Measurements from ENCODE around the gene TMBIM1. TPM values are rescaled to one million over a fixed set of nuclear protein-coding genes. Genes with fewer than 3 reads are reported as not detected.
A peak's percentile ranks its signal among the peaks of the same experiment; 100 is the strongest.

The TMBIM1 gene
- total RNA-seq, 3 donors from 2014 or later = 168 to 330 (median 170) TPM

GRCh38 chr2:218290316-218291261 lies 1.7 kb downstream of the TMBIM1 start:
- TF ChIP-seq CTCF (IDR thresholded peaks at IDR 0.05) (no peak), POLR2A (IDR thresholded peaks at IDR 0.05) (no peak), POLR2AphosphoS5 (IDR thresholded peaks at IDR 0.05) (no peak)
- peak overlapping the region; percentile 72 to 94 (median 82) for H3K4me3 ChIP-seq
- no peaks in the 10 kb centered on the region for H3K36me3 ChIP-seq
- intact Hi-C loops (cut with DNase I; ENCODE audit: low total_unique reads) = no loop called here
- H3K27ac ChIP-seq = peak overlapping the region; percentile 97 to 99
- DNase-seq (ENCODE audit: low spot score in 2 of 2) = no peak
- peaks cover 9 to 38% of the 10 kb centered on the region in 2 donors for H3K4me1 ChIP-seq
- no peaks in the 10 kb centered on the region for H3K9me3 ChIP-seq
- no peaks in the 10 kb centered on the region for H3K27me3 ChIP-seq

GRCh38 chr2:218289639-218290315 lies 2.5 kb downstream of the TMBIM1 start:
- no peak for DNase-seq (ENCODE audit: low spot score in 2 of 2)
- no peaks in the 10 kb centered on the region for H3K9me3 ChIP-seq
- H3K4me1 ChIP-seq = peaks cover 14 to 40% of the 10 kb centered on the region in 2 donors
- no peaks in the 10 kb centered on the region for H3K27me3 ChIP-seq
- H3K4me3 ChIP-seq = peak overlapping the region; percentile 72 to 94 (median 82)
- TF ChIP-seq CTCF (IDR thresholded peaks at IDR 0.05) = no peak
- TF ChIP-seq POLR2A (IDR thresholded peaks at IDR 0.05) = no peak
- TF ChIP-seq POLR2AphosphoS5 (IDR thresholded peaks at IDR 0.05) = peak in 1 of 3 donors; percentile 29
- intact Hi-C loops (cut with DNase I; ENCODE audit: low total_unique reads) = no loop called here
- H3K36me3 ChIP-seq = no peaks in the 10 kb centered on the region
- H3K27ac ChIP-seq = peak overlapping the region; percentile 97 to 99

GRCh38 chr2:218286570-218287459 lies 5.5 kb downstream of the TMBIM1 start:
- DNase-seq (ENCODE audit: low spot score in 2 of 2) = peak; percentile 77 to 83
- TF ChIP-seq CTCF (IDR thresholded peaks at IDR 0.05) = no peak
- TF ChIP-seq POLR2AphosphoS5 (IDR thresholded peaks at IDR 0.05) = peak; percentile 35 to 72 (median 48)
- TF ChIP-seq POLR2A (IDR thresholded peaks at IDR 0.05) = no peak
- H3K27me3 ChIP-seq = no peaks in the 10 kb centered on the region
- no peaks in the 10 kb centered on the region for H3K36me3 ChIP-seq
- H3K4me1 ChIP-seq = peaks cover 15 to 64% of the 10 kb centered on the region in 2 donors
- H3K4me3 ChIP-seq = peak overlapping the region; percentile 36 to 63 (median 39)
- H3K9me3 ChIP-seq = no peaks in the 10 kb centered on the region
- intact Hi-C loops (cut with DNase I; ENCODE audit: low total_unique reads) = no loop called here
- peak overlapping the region; percentile 97 to 99 for H3K27ac ChIP-seq

GRCh38 chr2:218285604-218286003 lies 6.7 kb downstream of the TMBIM1 start:
- TF ChIP-seq POLR2A (IDR thresholded peaks at IDR 0.05) (no peak), POLR2AphosphoS5 (IDR thresholded peaks at IDR 0.05) (peak; percentile 18 to 29 (median 22)), CTCF (IDR thresholded peaks at IDR 0.05) (no peak)
- DNase-seq (ENCODE audit: low spot score in 2 of 2) = peak; percentile 80 to 89
- H3K27ac ChIP-seq = peak overlapping the region; percentile 97 to 99
- peak overlapping the region; percentile 36 to 63 (median 39) for H3K4me3 ChIP-seq
- peaks cover 17 to 63% of the 10 kb centered on the region in 2 donors for H3K4me1 ChIP-seq
- intact Hi-C loops (cut with DNase I; ENCODE audit: low total_unique reads) = no loop called here
- no peaks in the 10 kb centered on the region for H3K9me3 ChIP-seq
- no peaks in the 10 kb centered on the region for H3K27me3 ChIP-seq
- H3K36me3 ChIP-seq = no peaks in the 10 kb centered on the region

Measured in breast epithelium (tissue), 4 donors.